Activated CD8-positive, alpha-beta memory T cell treated with anti-CD3 and anti-CD28 coated beads, Interleukin-2, amount 50 U/mL, for 24 hours (primary cell): ENCODE results near the gene PAGR1.
"Not testable (repeated sequence)": the region's sequence is repeated elsewhere in the genome, so short reads cannot be mapped to it uniquely, and the experiment has no call there.

Experiments used
- DNase-seq: peaks from one replicate; pipeline ENCODE4 v3.0.0-alpha.2; 2020; ENCODE audit errors: extremely low read depth

Gene PAGR1

DNA sequence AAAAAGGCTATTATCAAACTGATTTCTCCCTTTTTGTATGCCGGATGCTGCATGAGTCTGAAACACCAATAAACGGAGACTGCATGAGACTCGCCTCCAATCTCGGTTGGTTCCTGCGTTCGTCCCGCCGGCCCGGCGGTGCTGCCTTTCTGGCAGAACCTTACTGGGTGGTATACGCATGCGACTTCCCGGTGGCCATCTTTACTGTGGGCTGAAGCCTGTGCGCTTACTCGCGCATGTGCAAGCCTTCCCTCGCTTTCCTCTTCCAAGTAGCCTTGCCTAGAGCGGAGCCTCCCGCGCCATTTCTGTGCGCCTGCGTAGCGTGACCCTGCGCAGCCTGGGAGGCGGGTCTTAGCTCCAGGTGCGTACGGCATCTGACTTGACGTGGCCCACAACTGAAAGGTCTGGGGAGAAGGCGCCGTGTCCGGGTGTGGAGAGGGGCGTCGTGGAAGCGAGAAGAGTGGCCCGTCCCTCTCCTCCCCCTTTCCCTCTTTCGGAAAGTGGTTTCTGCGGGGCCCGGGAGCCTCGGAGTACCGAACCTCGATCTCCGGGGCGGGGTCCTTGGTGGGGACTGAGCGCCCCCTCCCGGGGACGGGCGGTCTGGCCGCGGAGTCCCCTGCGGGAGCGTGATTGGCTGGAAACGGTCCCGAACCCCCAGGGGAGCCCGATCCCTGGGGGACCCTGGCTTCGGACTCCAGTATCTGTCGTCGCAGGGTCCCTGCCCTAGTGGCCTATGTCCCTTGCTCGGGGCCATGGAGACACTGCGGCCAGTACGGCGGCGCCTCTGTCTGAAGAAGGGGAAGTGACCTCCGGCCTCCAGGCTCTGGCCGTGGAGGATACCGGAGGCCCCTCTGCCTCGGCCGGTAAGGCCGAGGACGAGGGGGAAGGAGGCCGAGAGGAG, at the start of gene PAGR1:
Gene PAGR1 (plus strand): TSS at position 360 of the 901 bp plus-strand sequence. CDS start 374 bp downstream, at position 734.
- DNase-seq, result peak; percentile 97

DNA sequence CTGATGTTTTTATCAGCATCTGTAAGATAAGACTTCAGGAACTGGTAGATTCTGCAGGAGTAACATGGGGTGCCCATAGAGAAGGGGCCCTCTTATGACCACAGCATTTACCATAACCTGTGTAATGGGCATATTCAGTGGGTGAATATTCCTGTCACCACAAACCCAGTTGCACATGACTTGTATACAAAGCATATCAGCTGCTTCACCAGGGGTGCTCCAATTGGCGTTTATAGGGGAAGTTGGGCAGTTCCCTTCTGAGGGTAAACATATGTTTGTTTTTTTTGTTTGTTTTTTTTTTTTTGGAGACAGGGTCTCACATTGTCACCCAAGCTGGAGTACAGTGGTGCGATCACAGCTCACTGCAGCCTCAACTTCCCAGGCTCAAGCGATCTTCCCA, 49.4 kb upstream of the PAGR1 start:
- DNase-seq, result no peak

DNA sequence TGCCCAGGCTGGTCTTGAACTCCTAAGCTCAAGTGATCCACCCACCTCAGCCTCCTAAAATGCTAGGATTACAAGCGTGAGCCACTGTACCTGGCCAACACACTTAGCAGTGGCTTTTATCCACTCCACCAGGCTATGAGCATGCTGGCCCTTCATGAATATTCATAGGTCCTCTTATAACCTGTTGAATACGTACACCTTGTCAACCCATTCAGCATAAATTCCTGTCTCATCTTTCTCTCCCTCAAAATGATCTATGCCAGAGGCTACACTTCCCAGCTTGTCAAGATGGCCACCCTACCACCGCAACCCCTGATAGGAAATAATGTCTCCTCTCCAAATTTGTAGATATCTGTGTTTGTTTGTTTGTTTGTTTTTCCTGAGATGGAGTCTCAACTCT, 48.9 kb upstream of the PAGR1 start:
- DNase-seq, result no peak

DNA sequence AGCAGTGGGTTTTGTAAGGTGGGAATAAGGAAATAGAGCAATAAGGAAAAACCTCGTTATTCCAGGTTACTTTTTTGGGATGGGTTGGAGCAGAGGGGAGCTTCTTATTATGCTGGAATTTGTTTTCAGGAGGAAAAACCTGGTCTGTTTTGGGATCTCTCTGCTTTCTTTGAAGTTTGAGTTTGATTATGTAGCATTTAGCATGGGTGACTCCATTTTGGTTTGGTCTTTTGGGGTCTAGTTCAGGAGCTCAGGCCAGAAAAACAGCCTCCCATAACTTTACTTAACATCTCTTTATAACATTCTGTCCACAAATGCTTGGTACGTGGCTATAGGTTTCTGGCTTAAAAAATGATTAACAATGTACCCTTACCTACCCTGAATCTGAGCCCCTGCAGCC, 46.4 kb upstream of the PAGR1 start:
- no peak for DNase-seq

DNA sequence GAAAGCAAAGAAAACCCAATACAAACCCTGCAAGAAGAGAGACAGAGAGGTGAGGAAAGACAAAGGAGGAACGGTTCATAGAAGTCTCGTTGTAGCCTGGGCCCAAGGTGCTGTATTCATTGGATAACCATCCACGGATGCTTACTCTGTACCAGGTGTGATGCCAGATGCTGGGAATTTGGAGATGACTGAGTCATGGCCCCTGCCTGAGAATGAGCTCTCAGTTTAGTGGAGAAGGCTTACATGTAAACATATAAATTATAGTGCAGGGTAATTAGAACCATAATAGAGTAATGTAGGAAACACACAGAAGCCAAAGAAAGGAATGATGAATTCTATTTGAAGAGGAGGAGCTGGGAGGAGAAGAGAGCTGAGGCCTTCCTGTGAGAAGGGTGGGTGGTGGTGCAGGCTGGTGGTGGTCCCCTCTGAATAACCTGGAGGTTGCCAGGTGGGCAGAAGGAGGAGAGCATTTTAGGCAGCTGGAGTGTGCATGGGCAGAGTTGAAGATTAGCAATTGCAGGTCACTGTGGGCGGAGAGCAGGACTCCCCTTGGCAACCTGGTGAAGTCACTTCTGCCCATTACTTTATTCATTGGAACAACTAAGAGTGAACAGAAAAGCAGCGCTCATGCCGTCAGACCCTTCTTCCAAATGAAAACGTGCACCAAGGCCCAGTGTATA, 45.6 kb upstream of the PAGR1 start:
- DNase-seq, result no peak

DNA sequence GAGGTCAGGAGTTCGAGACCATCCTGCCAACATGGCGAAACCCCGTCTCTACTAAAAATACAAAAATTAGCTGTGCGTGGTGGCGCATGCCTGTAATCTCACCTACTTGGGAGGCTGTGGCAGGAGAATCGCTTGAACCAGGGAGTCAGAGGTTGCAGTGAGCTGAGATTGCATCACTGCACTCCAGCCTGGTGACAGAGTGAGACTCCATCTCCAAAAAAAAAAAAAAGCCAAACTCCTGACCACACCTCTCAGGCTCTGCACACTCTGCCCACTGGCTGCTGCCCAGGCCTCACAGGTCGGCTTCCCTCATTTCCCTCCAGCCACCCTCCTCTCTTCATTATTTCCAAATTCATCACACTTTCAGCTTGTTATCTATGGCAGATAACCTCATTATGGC, 43.6 kb upstream of the PAGR1 start:
- not testable (repeated sequence) for DNase-seq

DNA sequence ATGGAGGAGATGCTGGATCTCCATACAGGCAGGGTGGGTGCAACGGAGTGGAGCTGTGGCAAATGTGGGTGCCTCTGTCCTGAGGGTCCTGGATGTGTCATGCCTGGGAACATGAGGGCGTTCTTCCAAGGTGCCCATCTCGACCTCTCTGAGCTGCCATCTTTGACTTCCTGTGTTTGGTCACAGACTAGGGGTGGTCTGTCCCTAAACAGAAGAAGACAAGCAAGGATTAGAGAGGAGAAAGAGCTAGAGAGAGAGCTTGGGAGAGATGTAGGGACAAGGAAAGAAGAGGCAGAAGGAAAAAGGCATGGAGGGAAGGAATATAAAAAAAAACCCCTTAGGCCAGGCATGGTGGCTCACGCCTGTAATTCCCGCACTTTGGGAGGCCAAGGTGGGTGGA, 41.2 kb upstream of the PAGR1 start:
- no peak for DNase-seq

DNA sequence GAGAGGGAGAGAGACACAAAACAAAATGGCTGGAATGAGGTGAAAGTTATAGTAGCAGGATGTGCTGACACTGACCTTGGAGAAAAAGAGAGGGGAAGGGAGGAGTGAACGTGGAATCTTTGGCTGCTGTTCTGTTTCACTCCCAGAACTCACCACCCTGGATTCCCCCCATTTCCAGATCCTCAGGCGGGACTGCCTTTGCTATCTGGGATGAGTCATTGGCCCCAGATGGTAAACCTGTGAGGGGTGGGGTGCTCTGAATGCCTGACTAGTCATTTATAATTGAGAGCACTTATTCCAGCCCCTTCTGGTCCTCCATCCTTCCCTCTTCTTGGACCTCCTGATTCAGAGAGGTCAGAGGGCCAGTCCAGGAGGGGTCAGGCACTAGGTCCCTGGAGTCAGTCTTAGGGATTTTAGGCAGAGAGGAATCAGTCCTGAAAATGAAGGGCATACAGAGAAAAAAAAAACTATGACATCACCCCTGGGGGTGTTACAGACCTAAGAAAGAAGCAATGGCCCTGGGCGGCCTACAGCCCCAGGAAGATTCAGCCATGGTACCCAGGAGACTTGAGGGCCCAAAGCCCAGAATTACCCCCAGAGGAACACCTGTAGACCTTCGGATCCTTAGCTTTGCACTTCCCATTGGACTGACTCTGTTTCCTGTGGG, 40.1 kb upstream of the PAGR1 start:
- DNase-seq, result no peak

DNA sequence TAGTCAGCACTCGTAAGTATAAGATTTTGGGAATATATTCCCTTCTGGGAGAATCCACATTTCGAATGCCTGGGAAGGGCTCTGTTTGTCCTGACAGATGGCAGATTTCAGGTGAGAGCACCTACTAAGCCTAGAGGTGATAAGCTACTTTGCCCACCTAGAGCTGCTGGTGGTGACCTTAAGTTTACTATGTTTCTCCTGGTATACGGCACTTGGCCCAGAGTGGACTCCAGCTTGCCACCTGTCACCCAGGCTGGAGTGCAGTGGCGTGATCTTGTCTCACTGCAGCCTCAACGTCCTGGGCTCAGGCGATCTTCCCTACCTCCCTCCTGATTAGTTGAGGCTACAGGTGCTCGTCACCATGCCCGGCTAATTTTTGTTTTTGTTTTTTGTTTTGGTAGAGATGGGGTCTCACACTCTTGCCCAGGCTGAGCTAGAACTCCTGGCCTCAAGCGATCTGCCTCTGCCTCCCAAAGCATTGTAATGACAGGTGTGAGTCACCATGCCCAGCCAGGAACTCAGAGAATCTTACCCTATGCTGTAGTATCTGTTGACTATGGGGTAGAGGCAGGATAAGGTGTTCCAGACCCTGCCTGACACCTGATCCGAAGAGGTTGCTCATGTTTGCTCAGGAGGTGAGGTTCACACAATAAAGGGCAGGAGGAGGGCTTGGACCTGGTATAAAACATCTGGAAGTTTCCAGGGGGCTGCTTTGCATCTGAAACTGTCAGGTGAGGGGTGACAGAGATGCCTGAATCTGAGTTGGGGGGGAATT, 38.2 kb upstream of the PAGR1 start, which contains the start of gene ZG16:
Gene ZG16 (plus strand): TSS at position 681 of the 775 bp plus-strand sequence. CDS start 1,011 bp downstream, outside the sequence.
- DNase-seq, result no peak

DNA sequence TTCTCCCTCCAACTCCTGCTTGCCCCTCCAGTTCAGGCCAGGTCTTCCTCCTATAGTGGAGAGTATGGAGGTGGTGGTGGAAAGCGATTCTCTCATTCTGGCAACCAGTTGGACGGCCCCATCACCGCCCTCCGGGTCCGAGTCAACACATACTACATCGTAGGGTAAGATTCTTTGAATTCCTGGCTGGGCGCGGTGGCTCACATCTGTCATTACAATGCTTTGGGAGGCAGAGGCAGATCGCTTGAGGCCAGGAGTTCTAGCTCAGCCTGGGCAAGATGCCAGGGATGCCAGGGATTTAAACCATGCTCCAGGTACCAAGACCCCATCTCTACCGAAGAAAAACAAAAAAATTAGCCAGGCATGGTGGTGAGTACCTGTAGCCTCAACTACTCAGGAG, 36.5 kb upstream of the PAGR1 start:
- no peak for DNase-seq

DNA sequence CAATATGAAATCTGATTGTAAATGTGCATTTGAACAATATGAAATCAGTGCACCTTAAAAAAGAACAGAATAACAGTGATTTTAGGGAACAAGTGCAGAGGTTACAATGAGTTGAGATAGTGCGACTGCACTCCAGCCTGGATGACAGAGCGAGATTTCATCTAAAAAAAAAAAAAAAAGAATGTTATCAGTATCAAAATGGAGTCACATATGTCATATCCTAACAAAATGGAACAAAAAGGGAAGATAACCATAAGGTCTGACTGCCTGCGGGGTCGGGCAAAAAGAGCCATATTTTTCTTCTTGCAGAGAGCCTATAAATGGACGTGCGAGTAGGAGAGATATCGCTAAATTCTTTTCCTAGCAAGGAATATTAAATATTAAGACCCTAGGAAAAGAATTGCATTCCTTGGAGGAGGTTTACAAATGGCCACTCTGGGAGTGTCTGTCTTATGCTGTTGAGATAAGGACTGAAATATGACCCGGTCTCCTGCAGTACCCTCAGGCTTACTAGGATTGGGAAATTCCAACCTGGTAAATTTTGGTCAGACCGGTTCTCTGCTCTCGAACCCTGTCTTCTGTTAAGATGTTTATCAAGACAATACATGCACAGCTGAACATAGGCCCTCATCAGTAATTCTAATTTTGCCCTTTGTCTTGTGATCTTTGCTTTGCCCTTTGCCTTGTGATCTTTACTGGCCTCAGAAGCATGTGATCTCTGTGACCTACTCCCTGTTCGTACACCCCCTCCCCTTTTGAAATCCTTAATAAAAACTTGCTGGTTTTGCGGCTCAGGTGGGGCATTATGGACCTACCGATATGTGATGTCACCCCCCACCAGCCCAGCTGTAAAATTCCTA, 32.6 kb upstream of the PAGR1 start:
- not testable (repeated sequence) for DNase-seq

DNA sequence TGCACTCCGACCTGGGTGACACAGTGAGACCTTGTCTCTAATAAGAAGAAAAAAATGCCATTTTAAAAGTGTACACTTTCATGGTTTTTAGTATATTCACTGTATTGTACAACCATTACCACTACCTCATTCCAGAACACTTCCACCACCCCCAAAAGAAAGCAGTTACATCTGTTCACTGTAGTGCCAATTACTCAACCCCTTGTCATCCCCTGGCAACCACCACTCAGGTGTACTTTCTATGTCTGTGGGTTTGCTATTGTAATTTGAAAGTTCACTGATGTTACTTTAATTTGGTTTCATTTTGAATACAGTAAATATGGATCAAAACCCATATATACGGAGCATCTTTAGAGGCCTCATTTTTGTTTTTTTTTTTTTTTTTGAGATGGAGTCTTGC, 31.8 kb upstream of the PAGR1 start:
- no peak for DNase-seq

DNA sequence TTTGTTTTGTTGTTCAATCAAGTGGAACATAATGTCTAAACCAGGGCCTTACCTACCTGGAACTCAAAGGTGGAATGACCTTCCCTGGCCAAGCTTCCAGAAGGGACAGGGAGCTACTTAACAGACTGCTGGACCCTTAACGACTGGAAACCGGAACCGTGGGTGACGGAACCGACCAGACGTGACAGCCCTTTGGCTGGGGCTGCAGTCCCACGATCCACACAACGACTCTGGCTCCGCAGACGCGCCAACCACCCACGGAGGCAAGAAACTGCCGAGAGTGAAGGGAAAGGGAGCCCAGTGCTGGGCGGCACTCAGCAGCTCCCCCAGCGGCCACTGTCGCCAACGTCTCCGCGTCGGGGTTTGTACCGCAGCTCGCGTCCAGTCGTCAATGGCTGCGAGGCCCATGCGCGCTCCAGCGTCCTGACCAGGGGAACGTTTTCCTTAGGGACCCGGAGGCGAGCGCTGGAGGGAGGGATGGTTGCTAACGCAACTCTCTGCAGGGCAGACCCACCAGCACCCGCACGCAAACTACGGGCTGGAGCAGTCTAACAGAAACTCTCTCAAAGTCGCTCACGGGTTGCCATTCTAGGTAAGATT, 31.0 kb upstream of the PAGR1 start:
- no peak for DNase-seq

DNA sequence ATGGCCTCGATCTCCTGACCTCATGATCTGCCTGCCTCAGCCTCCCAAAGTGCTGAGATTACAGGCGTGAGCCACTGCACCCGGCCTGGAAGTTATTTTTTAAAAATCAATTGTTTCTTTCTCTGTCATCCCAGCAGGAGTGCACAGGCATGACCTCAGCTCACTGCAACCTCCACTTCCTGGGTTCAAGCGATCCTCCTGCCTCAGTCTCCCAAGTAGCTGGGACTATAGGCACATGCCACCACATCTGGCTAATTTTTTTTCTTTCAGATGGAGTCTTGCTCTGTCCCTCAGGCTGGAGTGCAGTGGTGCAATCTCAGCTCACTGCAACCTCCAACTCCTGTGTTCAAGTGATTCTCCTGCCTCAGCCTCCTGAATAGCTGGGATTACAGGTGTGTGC, 28.8 kb upstream of the PAGR1 start:
- not testable (repeated sequence) for DNase-seq

DNA sequence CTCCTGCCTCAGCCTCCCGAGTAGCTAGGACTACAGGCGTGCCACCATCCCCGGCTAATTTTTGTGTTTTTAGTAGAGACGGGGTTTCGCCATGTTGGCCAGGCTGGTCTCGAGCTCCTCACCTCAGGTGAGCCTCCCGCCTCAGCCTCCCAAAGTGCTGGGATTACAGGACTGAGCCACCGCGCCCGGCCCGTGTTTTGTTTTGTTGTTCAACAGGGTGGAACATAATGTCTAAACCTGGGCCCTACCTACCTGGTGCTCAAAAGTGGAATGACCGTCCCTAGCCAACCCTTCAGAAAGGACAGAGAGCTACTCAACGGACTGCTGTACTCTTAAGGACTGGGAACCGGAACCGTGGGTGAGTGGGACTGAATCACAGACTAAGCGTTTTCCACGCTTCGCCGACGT, 26.2 kb upstream of the PAGR1 start:
- DNase-seq, result no peak

DNA sequence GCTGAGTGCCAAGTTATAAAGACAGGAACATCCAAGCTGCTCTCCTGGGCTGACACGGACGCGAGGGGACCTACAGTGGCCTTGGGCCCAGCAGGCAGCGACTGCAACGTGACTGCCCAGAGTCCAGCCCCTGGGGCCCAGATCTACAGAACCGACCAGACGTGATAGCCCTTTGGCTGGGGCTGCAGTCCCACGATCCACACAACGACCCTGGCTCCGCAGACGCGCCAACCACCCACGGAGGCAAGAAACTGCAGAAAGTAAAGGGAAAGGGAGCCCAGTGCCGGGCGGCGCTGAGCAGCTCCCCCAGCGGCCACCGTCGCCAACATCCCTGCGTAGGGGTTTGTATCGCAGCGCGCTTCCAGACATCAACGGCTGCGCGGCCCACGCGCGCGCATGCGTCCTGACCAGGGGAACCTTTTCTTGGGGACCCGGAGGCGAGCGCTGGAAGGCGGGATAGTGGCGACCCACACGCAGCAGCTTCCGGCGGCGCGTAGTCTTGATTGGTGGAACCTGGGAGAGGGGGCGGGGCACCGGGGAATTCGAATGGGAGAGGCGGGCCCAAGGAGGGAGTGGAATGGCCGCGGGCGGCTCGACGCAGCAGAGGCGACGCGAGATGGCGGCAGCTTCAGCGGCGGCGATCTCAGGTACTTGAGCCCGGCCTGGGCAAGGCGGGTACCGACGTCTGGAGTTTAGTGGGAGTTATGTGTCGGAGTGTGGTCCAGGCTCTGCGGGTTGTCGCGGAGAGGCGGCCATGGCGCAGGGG, 25.6 kb upstream of the PAGR1 start, which contains the start of gene KIF22:
Gene KIF22 (plus strand): TSS at position 569 of the 766 bp plus-strand sequence. CDS start 9 bp downstream, at position 578.
- DNase-seq, result peak; percentile 99

DNA sequence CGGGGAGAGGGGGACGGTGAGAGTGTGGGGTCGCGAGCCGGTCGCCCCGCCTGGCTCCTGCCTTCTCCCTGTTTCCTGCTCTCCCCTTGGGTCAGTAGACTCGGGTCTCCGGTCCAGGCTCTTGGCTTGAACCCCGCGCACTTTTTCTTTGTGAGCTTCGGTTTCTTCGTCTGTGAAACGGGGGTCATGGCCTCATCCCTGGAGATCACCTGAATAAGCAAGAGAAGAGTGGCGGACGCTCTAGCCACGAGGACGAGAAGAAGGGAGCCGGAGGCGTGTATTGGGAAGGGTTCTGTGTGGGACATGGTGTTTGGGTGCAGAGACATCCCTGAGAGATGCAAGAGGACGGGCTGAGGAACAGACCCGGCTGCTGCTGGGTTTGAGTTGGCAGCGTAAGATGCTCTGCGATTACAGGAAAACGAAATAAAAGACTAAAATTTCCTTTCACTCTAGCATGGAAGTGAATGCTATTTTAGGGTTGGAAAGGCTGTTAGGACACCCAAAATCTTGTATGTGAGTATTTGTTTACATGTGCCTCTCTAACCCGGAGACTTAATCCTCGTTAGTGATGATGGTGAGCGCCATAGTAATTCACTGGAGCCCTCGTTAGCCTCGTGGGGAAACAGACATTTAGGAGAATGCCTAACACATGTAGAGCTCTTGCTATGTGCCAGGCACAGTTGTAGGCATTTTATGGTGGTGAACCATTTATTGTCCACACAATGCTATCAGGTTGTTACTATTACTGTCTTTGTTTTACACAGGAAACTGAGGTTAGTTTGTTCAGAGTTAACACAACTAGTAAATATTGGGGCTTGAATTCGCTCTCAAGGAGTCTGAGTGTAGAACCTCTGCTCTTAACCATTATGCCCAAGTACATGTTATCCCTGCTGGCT, 24.8 kb upstream of the PAGR1 start:
- no peak for DNase-seq
